ENCODE results near the gene ISYNA1.

The ISYNA1 gene

DNA sequence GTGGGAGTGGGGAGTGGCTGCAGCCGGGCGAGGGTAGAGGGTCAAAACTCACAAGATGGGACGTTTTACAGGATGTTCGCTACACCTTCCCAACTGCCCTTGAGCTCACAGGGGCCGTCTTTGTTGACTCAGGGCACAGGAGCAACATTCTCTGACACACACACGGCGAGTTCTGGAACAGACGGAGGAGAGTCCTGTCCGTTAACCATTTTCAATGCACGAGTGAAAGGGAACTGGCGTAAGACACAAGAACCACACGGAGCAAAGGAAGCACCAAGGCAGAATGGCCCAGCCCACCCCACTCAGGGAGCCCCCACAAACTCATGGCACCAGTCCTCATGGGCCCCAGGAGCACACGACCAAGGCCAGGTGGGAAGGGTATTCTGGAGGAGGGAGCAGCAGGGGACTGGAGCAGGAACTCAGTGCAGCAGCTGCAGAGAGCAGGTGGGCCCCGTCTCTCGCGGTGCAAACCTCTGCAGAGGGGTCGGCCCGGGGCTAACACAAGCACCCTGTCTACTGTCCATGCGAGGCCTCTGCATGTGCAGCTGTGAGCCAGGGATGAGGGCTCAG lies 37.9 kb upstream of the ISYNA1 start:
- Histone ChIP-seq H3K4me3 (ENCODE audit: low read length) (no peak overlapping the region), H3K9me3 (ENCODE audit: insufficient read depth, low read depth, low read length) (no peaks in the 10 kb centered on the region), H3K36me3 (ENCODE audit: insufficient read depth, low read depth, low read length) (no peaks in the 10 kb centered on the region), H3K27me3 (ENCODE audit: insufficient read depth, low read length) (no peaks in the 10 kb centered on the region), H3K9ac (ENCODE audit: low read depth, low read length) (no peak overlapping the region), H3K4me1 (ENCODE audit: insufficient read depth, low read length) (no peaks in the 10 kb centered on the region; the same call in 1 of the 2 replicates), H3K27ac (ENCODE audit: low read length) (no peak overlapping the region)

DNA sequence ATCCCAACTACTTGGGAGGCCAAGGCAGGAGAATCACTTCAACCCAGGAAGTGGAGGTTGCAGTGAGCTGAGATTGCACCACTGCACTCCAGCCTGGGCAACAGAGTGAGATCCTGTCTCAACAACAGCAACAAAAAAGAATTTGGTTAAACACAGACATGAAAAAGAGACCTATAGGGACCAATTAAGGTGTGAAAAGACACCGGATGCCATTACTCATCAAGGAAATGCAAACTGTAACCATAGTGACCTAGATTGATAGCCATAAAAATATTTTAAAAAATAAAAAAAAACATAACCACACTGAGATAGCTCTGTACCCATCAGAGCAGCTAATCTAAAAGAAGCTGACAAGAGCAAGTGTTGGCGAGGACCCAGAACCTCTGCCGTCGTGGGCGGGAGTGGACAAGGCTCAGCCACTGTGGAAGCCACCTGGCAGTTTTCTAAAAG lies 37.1 kb upstream of the ISYNA1 start:
- peaks cover 3% of the 10 kb centered on the region; the same call in 1 of the 2 replicates for H3K4me1 ChIP-seq (ENCODE audit: insufficient read depth, low read length)

DNA sequence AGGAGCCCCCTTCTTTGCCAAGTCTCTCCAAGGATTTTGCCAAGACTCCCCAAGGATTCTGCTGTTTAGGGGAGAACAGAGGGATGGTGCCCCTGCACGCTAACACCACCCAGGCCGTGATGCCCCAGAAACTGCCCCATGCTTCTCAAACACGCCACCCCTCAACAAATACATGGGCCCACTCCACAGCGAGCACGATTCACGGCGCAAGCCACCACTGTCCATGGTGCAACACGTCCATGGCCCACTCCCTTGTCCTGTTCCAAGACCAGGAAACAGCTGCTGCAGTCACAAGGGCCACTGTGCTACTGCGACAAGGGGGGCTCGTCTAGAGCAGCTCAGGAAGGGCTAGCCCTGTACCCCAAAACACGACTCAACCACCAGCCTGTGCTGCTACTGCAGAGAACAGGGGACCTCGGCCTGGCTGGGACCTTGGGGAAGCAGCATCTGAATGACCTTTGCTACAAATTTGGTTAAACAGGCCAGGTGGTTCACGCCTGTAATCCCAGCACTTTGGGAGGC lies 36.5 kb upstream of the ISYNA1 start:
- Histone ChIP-seq H3K27me3 (ENCODE audit: insufficient read depth, low read length) (no peaks in the 10 kb centered on the region), H3K4me3 (ENCODE audit: low read length) (no peak overlapping the region), H3K27ac (ENCODE audit: low read length) (no peak overlapping the region), H3K4me1 (ENCODE audit: insufficient read depth, low read length) (peaks cover 3% of the 10 kb centered on the region; the same call in 1 of the 2 replicates), H3K9me3 (ENCODE audit: insufficient read depth, low read depth, low read length) (no peaks in the 10 kb centered on the region), H3K36me3 (ENCODE audit: insufficient read depth, low read depth, low read length) (no peaks in the 10 kb centered on the region), H3K9ac (ENCODE audit: low read depth, low read length) (no peak overlapping the region)

More for the DNA sequence above, 37.1 kb upstream of the ISYNA1 start:
- no peak overlapping the region for H3K4me3 ChIP-seq (ENCODE audit: low read length)
- H3K36me3 ChIP-seq (ENCODE audit: insufficient read depth, low read depth, low read length): no peaks in the 10 kb centered on the region
- no peaks in the 10 kb centered on the region for H3K27me3 ChIP-seq (ENCODE audit: insufficient read depth, low read length)
- no peak overlapping the region for H3K9ac ChIP-seq (ENCODE audit: low read depth, low read length)
- H3K27ac ChIP-seq (ENCODE audit: low read length): no peak overlapping the region
- no peaks in the 10 kb centered on the region for H3K9me3 ChIP-seq (ENCODE audit: insufficient read depth, low read depth, low read length)

DNA sequence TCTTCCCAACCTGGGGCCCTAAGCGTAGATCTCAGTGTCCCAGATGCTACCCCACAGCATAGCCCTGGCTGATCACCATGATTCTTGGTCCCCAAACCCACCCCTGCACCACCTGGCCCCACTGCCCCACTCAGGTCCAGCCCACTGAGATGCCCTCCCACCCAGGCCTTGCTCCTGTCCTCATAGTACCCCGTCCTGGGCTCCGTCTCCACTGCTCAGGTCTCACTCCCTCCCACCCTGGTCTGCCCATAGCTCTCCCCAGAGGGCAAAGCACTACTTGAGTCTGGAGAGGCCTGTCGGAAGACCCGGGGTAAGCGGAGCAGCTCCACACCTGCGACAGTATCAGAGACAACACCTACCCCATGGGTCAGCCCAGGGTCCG lies 35.8 kb upstream of the ISYNA1 start:
- 0 out of 2 replicates have a peak, but pooled peaks cover 3% of the 10 kb centered on the region for H3K4me1 ChIP-seq (ENCODE audit: insufficient read depth, low read length)

DNA sequence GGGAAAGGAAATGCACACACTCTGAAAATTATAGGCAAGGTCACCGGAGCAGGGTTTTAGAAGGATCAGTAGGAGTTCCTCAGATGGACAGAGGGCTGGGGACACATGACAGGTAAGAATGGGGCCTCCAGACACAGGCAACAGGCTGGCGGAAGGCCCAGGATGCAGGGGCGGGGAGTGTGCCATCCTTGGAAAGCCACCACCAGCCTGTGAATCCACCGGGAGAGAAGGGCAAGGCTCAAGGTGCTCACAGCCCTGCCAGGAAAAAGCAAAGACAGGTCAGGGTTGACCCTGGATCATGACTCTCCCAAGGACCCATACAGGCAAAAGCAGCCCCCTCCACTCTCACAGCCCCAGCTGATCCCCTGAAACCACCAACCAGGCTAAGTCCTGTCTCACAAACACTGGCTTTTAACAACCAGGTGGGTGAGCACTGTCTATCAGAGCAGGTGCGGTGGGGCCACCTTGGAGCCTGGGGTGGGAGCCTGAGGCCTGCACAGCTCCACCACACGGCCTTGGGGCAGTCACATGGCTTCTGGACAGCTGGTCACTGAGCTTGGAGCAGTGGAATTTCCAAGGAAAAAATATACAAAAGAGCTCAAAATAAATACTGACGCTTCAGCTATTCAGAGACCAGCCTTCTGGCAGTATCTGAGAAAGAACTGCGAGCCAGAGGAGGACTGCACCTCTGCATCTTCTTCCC lies 35.2 kb upstream of the ISYNA1 start:
- 0 out of 2 replicates have a peak, but pooled peaks cover 3% of the 10 kb centered on the region for H3K4me1 ChIP-seq (ENCODE audit: insufficient read depth, low read length)
- H3K9me3 ChIP-seq (ENCODE audit: insufficient read depth, low read depth, low read length): no peaks in the 10 kb centered on the region
- no peaks in the 10 kb centered on the region for H3K36me3 ChIP-seq (ENCODE audit: insufficient read depth, low read depth, low read length)
- no peaks in the 10 kb centered on the region for H3K27me3 ChIP-seq (ENCODE audit: insufficient read depth, low read length)
- H3K27ac ChIP-seq (ENCODE audit: low read length): no peak overlapping the region
- H3K4me3 ChIP-seq (ENCODE audit: low read length): no peak overlapping the region
- H3K9ac ChIP-seq (ENCODE audit: low read depth, low read length): no peak overlapping the region; the same call in 1 of the 2 replicates

More for the DNA sequence above, 35.8 kb upstream of the ISYNA1 start:
- no peaks in the 10 kb centered on the region for H3K27me3 ChIP-seq (ENCODE audit: insufficient read depth, low read length)
- H3K9me3 ChIP-seq (ENCODE audit: insufficient read depth, low read depth, low read length): no peaks in the 10 kb centered on the region
- H3K36me3 ChIP-seq (ENCODE audit: insufficient read depth, low read depth, low read length): no peaks in the 10 kb centered on the region
- H3K9ac ChIP-seq (ENCODE audit: low read depth, low read length): no peak overlapping the region
- H3K27ac ChIP-seq (ENCODE audit: low read length): no peak overlapping the region
- H3K4me3 ChIP-seq (ENCODE audit: low read length): no peak overlapping the region

DNA sequence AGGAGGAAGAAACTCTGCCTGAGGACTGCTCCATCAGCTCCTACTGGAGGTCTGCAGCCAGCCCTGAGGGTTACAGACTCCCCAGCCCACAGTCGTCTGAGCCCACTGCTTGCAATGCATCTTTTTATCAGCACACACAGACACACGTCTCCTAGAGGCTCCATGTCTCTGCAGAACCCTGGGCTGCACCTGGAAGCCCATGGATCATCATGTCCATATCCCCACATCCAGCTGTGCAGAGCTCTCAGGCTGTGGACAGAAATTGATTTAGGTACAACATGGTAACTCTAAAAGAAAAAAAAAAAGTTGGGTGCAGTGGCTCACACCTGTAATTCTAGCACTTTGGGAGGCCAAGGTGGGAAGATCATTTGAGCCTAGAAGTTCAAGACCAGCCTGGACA lies 32.9 kb upstream of the ISYNA1 start:
- Histone ChIP-seq H3K4me3 (ENCODE audit: low read length) (no peak overlapping the region), H3K27ac (ENCODE audit: low read length) (no peak overlapping the region), H3K9me3 (ENCODE audit: insufficient read depth, low read depth, low read length) (no peaks in the 10 kb centered on the region), H3K9ac (ENCODE audit: low read depth, low read length) (no peak overlapping the region), H3K4me1 (ENCODE audit: insufficient read depth, low read length) (0 out of 2 replicates have a peak, but pooled peaks cover 3% of the 10 kb centered on the region), H3K27me3 (ENCODE audit: insufficient read depth, low read length) (no peaks in the 10 kb centered on the region), H3K36me3 (ENCODE audit: insufficient read depth, low read depth, low read length) (no peaks in the 10 kb centered on the region)

DNA sequence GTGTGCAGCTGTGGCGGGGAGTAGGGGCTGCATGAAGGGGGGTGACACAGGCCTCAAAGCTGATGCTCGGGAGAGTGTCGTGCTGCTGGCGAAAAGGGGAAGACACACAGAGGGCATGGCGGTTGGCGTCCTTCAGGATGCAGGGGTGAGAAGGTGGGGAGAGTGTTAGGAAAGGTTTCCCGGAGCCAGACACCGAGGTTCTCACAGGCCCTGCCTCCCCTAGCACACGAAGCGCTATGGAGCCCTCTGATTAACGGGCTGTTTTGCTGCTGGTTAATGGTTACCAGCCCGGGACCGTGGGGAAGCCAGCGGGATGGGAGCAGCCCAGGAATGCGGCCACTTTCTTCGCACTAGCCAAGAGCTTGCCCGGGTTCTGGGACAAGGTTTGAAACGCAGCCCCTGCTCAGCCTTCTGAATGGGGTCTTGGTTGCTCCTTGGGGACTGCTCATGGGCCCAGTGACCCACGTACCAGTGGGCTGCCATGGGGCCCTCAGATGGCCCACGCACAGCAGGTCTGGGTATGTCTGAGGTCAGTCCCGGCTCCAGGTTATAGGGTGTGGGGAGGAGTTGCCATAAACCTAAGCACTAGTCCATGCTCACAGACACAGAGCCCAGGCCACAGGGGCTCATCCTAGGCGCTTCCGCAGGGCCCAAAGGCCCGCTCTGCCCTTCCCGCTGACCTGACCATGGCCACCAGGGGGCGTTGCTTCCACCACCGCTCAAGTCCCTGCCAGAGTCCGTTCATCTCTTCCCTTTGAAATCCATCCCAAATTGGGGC lies 31.3 kb upstream of the ISYNA1 start:
- H3K27me3 ChIP-seq (ENCODE audit: insufficient read depth, low read length): no peaks in the 10 kb centered on the region
- no peaks in the 10 kb centered on the region for H3K9me3 ChIP-seq (ENCODE audit: insufficient read depth, low read depth, low read length)
- H3K4me1 ChIP-seq (ENCODE audit: insufficient read depth, low read length): 0 out of 2 replicates have a peak, but pooled peaks cover 3% of the 10 kb centered on the region
- H3K36me3 ChIP-seq (ENCODE audit: insufficient read depth, low read depth, low read length): no peaks in the 10 kb centered on the region
- H3K4me3 ChIP-seq (ENCODE audit: low read length): no peak overlapping the region
- H3K9ac ChIP-seq (ENCODE audit: low read depth, low read length): no peak overlapping the region
- no peak overlapping the region for H3K27ac ChIP-seq (ENCODE audit: low read length)

DNA sequence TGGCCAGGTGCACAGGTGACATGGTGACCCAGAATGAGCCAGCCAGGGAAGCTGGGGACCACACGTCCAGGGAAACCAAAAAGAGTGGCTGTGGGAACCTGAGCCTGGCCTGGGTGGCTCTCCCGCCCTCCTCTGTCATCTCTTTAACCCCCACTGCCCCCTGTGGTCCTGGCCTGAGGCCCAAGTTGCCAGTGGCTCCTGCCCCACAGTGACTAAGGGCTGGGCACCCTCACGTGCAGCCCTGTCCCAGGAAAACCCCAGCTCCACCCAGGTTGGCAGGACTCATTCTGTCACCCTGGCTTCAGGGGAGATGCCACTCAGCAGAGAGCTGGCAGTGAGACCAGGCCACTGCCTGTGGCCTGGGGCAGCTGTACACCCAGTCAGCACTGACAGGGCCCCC lies 30.6 kb upstream of the ISYNA1 start:
- Histone ChIP-seq H3K4me1 (ENCODE audit: insufficient read depth, low read length) (0 out of 2 replicates have a peak, but pooled peaks cover 3% of the 10 kb centered on the region), H3K4me3 (ENCODE audit: low read length) (no peak overlapping the region), H3K9me3 (ENCODE audit: insufficient read depth, low read depth, low read length) (no peaks in the 10 kb centered on the region), H3K36me3 (ENCODE audit: insufficient read depth, low read depth, low read length) (no peaks in the 10 kb centered on the region), H3K27ac (ENCODE audit: low read length) (no peak overlapping the region), H3K9ac (ENCODE audit: low read depth, low read length) (no peak overlapping the region), H3K27me3 (ENCODE audit: insufficient read depth, low read length) (no peaks in the 10 kb centered on the region)

DNA sequence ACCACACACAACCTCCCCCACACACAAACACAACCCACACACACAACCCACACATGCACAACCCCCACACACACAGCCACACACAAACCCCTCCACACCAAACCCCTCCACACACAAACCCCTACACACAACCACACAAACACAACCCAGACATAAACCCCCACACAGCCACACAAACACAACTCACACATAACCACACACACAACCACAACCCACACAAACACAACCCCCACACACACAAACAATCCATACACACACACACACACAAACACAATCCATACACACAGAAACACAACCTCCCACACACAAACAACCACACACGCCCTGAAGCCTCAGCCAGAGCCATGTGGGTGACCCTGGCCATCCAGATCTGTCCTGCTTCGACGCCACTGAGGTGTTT lies 30.0 kb upstream of the ISYNA1 start:
- Histone ChIP-seq H3K9me3 (ENCODE audit: insufficient read depth, low read depth, low read length) (no peaks in the 10 kb centered on the region), H3K4me1 (ENCODE audit: insufficient read depth, low read length) (0 out of 2 replicates have a peak, but pooled peaks cover 3% of the 10 kb centered on the region), H3K9ac (ENCODE audit: low read depth, low read length) (no peak overlapping the region), H3K4me3 (ENCODE audit: low read length) (no peak overlapping the region), H3K27ac (ENCODE audit: low read length) (no peak overlapping the region), H3K36me3 (ENCODE audit: insufficient read depth, low read depth, low read length) (no peaks in the 10 kb centered on the region), H3K27me3 (ENCODE audit: insufficient read depth, low read length) (no peaks in the 10 kb centered on the region)

DNA sequence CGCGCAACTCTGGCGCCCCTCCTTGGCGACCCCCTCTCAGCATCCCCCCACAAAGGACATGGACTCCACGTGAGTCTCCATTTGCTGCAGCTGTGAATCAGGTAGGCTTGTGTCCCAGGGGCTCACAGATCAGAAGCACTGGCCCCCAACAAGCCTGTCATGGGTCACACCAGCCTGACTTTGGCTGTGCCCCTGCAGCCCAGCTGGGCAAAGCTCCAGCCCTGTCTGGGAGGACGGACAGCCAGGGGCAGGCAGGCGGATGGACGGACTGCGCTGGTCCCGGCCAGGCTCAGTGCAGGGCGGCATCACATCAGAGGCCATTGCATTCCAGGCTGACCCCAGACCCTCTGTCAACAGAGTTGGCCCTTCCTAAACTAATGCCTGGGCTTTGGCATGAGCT lies 28.4 kb upstream of the ISYNA1 start:
- Histone ChIP-seq H3K4me1 (ENCODE audit: insufficient read depth, low read length) (0 out of 2 replicates have a peak, but pooled peaks cover 3% of the 10 kb centered on the region), H3K27ac (ENCODE audit: low read length) (no peak overlapping the region), H3K9me3 (ENCODE audit: insufficient read depth, low read depth, low read length) (no peaks in the 10 kb centered on the region), H3K4me3 (ENCODE audit: low read length) (no peak overlapping the region), H3K36me3 (ENCODE audit: insufficient read depth, low read depth, low read length) (0 out of 2 replicates have a peak, but pooled peaks cover 4% of the 10 kb centered on the region), H3K27me3 (ENCODE audit: insufficient read depth, low read length) (no peaks in the 10 kb centered on the region), H3K9ac (ENCODE audit: low read depth, low read length) (no peak overlapping the region)

DNA sequence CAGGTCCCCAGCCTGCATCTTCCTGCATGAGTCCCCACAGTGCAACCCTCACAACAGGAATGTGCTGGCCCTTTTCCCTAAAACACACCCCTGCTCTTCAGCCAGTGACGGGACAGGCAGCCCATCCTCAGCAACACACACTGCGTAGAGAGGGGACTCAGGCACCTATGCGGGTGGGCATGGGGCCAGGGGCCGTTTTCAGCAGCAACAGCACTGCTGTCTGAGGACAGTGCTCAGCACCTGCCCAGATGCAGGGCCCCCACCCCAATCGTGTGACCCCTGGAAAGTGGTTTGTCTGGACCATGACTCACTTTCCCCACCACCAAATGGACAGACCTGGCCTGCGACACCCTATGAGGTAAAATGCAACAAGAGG lies 28.0 kb upstream of the ISYNA1 start:
- Histone ChIP-seq H3K4me3 (ENCODE audit: low read length) (no peak overlapping the region), H3K9me3 (ENCODE audit: insufficient read depth, low read depth, low read length) (no peaks in the 10 kb centered on the region), H3K27me3 (ENCODE audit: insufficient read depth, low read length) (no peaks in the 10 kb centered on the region), H3K27ac (ENCODE audit: low read length) (no peak overlapping the region), H3K4me1 (ENCODE audit: insufficient read depth, low read length) (0 out of 2 replicates have a peak, but pooled peaks cover 3% of the 10 kb centered on the region), H3K9ac (ENCODE audit: low read depth, low read length) (no peak overlapping the region), H3K36me3 (ENCODE audit: insufficient read depth, low read depth, low read length) (peaks cover 8% of the 10 kb centered on the region)
